ENCODE results near the gene ZNF831.

The ZNF831 gene

DNA sequence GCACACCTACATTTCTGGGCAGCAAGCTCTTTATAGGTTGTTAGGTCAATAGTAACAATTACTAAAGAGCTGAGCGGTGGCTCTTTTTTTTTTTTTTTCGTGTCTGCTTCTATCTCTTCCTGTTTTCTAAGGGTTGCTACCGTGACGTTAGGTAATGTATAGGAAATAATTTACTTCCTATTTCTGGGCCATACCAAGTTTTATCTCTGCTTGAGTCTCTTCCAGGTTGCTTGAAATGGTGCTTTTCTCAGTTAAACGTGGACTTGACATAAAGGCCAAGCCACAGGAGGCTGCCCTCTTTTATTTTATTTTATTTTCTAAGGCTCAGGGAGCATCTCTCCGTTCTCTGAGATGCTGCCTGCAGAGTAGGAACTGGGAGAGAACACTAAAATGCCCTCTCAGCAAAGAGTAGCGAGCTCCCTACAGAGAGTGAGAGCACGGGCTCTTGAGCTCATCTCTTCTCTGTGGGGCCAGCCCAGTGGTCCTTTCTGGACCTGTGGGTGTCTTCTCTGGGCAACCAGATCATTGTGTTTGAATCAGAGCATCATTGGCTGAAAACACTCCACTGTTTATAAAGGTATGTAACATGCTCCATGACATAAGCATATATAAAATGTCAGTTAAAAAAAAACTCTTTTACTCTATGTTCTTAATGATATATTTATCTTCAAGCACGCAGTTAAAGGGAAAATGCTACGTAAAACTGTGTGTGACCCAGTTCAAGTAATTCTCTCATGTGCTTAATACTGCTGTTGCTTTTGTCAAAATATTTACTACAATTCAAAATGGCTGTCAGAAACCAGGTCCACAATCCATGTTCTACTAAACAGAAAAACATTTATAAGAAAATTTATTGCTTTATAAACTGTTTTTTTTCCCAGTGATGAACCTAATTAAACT lies at the start of gene ZNF831:
ZNF831 (plus strand) TSS at position 191 of the 900 bp plus-strand sequence. CDS start 27,199 bp downstream, outside the sequence.
- DNase-seq (ENCODE audit: low read depth) = no peak

DNA sequence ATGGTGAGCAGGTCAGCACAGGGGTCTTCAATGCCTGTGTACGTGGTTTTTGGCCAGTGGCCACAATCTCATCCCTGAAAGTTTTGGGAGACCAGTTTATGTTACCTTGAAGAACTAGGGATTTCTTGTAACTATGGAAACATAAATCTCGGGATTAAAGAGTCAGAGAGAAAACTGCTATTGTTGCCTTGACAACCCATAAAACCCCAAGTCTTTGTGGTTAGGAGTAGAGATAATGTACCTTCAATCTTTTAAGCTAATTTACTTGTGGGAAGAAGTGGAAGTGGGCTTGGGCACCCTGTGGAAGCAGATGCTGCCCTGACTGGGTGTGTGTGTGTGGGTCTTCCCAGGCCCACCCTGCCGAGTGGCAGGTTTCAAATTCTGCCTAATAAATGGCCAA lies 46.1 kb upstream of the ZNF831 start:
- no peak for DNase-seq (ENCODE audit: low read depth)

DNA sequence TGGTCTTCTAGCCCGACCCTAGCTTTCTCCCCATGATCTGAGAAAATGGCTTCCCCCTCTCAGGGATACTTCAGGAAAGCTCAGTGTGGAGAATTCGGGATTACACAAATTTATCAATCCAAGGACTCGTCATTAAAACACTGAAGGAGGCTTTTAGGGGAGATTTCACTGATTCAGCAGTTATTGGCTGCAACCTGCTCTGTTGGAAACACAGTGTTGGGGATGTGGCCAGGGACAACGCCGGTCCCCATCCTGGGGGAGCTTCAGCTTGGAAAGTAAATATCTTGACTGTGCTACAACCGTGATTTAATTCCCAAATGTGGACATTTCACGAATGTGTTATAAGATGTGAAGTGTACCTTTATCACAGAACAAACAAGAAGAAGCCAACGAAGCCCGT lies 44.8 kb upstream of the ZNF831 start:
- no peak for DNase-seq (ENCODE audit: low read depth)

DNA sequence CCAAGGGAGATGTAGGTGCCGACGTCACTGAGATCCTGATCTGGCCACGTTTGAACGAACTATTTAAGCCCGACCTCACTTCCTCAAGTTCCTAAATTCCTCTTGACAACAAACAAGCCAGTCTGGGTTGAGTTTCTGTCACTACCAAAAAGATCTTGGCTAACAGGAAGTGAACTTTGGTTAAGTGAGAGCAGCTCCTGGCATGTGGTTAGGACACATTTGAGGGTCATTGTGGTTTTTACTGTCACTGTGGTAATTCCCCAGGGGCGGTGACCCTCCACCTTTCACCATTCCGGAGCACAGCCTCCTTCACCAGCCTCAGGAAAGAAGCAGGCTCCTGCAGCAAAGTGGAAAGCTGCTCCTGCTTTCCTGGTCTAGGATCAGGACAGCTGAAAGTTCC lies 43.1 kb upstream of the ZNF831 start:
- DNase-seq (ENCODE audit: low read depth) = no peak

DNA sequence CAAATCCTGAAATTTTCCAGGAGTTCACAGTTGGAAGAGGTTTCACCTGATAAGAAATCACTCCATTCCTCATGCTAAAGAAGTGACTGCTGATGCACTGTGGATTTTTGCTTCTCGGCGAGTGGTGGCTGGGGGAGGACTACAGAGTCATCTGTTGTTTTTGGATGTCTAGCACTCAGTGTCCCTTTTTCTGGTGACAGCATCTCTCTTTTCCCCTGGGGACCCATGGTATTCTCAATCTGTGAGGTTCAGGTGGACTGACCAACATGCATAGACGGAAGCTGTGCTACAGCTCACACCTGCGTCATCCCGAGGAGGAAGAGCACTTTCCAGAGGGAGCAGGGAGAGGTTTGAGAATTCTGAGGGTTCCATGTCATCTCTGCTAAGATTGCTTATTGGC lies 42.7 kb upstream of the ZNF831 start:
- DNase-seq (ENCODE audit: low read depth) = no peak

DNA sequence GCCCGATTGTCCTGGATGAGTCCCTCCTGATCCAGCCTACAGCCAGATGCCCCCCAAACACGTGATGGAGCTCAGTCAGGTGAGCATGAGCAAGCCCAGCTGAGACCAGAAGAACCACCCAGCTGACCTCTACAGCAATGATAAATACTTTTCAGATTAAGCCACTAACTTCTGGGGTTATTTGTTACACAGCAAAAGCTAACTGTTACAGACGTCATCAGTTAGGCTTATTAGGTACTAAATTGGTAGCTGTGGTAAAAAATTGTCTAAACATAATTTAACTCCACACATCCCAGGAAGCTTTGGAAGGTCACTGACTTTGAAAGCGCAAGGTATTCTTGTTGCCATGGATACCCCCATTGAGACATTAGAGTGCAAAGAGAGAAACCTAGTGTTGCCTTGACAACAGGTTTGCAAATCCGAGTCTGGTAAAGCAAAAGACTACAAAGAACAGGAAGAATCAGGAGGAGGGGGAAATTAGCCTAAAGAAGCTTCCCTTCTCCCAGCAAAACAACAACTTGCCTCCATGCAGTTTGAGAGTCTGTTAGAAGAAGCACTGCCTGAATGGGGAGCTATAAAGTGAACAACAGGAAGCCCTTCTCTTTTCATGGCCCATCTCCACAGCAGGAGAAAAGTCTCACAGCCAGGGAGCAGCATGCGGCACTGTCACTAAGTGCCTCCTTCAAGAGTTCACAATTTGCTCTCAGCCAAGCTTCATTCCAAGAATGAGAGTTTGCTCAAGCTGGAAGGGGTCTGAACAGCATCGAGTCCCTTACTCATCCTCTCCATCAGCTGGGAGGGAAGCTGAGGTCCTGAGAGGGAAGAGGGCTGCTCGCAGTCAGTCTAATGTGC lies 41.7 kb upstream of the ZNF831 start:
- DNase-seq (ENCODE audit: low read depth) = no peak

DNA sequence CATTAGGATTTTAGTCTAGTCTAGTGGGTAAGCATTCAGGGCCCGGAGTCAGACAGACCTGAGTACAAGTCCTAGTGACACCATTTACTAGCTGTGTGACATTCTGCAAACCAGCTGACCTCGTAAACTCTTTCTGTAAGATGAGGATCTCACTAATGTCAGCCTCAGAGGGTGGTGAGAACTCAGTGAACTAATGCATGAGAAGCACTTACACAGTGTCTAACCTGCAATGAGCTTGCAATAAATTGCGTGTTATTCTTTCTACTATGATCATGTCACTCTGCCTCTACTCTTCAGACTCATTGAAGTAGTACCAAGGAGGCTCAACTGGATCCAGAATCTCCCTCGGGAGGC lies 41.1 kb upstream of the ZNF831 start:
- DNase-seq (ENCODE audit: low read depth) = no peak

DNA sequence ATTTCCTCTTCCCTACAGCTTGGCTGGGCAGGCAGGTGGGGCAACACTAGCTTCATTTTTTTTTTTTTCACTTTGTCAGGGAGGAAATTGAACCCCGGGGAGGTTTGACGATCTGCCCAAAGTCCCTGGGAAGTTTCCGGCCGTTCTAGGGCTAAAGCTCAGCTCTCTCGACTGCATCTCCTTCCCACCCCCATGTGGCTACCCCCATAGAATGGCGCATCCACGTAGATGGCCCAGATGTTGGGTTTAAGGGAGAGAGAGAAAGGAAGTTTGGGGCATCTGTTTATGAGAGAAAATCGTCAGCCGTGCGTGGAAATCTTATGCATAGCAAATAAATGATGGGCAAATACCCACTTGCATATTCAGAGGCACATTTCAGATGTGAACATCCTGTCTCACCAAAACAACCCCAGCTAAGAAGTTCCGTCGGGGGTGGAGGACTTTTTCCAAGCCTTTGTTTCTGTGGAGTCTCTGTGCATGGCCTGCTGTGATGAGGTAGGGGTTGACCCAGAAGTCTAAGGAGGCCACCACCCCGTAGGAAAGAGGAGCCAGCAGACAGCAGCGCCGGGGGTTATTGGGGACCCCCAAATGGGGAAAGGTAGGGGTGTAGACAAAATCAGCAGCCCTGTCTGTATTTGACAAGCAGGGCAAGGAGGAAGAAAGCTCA lies 40.5 kb upstream of the ZNF831 start:
- peak; percentile 56 for DNase-seq (ENCODE audit: low read depth)

DNA sequence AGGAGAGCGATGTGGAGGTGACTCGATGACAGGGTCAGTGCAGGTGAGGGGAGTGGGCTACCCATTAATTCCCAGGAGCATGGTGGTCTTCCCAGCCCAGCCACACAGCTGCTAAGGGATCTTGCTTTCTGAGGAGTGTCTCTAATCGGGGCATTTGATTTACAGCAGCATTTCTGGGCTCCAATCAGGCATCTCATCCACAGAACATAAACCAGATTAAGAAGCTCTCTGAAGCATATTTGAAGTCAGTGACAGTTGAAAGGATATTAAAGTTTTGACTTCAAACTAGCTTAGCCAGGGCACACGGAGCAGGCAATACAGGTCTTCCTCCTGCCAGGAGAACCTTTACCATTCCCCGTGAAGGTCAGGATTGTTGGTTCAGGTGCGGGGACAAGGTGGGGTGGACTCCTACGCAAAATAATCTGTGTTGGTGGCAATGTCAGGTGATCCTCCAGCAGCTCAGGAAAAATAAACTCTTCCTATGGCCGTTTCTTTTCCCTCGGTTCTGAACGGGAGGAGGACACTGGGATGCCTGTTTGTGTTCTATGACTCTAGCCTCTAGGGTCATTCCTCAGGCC lies 39.9 kb upstream of the ZNF831 start:
- DNase-seq (ENCODE audit: low read depth) = no peak

DNA sequence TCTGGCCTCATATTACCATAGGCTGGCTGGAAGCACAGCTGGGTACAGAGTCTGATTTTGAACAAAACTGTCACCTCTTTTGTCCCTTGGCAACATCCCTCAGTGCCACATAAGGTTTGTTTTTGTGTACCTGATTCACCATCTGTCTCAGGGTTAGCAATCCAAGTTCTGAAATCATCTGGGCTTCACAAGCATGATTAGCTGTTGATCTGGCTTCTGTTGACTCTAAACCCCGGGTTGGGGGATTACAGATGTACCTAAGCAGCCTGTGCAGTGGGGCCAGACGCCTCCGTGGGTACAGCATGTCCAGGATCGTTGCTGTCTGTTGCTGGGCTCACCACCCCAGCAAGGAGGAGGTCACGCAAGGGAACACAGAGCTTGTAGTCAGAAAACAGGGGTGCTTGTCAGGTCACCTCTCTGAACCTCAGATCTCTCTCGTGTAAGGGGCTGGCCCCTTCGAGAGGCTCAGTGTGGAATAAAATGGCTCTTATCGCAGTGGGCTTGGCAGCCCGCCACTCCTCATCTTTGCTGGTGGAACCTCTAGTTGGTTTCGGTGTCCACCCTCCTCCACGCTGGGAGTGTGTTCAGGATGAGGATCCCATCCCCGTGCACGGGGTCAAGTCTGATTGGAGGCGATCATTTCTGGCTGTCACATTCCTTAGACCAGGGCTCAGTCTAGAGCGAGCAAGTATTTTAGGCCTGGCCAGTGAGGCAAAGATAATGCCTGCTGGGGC lies 39.2 kb upstream of the ZNF831 start:
- no peak for DNase-seq (ENCODE audit: low read depth)

DNA sequence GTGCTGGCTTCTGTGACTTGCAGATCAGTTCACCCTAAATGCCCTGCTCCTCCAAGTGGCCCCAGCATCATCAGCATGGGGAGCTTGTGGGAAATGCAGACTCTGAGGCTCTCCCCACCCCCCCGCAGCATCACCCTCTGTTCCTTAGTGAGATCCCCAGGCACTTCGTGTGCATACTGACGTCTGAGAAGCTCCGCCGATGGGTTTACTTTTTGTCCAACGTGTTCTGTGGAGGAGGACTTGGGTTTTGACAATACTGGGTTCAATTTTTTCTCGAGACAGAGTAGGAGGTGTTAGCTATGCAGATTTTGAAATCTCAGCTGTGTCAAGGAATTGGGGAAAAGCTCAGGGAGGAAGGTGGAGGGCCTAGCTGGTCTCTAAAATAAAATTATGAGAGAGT lies 38.3 kb upstream of the ZNF831 start:
- DNase-seq (ENCODE audit: low read depth) = no peak

DNA sequence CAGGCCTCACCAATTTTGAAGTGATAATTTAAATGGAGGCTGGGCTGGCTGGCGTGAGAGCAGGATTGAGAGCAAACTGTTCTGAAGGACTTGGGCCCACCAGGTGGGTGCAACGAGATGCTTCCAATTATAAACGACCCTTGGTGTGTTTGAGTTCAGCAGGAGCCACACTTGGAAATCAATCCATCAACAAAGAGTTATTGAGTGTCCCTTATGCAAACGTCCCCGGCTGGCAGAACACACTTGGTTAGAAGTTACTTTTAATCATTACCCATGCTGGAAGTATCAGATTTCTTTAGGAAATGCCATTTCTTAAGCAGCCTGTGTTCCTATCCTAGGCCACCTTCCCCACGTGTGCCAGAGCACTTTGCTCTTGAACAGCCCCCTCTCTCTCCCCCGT lies 37.8 kb upstream of the ZNF831 start:
- DNase-seq (ENCODE audit: low read depth) = no peak

DNA sequence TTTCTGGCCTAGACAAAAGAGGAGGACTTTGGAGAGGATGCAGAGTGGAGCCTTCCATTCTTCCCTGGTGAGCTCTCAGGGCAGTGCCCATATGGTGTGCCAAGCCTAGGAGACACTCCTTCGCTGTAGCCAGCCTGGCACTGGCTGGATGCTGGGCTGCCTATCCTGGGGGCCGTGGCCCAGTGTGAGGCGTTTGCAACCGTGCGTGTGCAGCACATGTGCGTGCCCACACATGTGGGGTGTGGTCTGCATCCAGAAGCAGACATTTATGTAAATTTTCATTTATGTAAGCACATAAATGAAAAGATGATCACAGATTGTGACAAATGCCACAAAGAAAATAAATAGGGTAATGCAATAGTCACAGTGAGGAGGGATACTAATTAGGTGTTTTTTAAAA lies 35.8 kb upstream of the ZNF831 start:
- no peak for DNase-seq (ENCODE audit: low read depth)

DNA sequence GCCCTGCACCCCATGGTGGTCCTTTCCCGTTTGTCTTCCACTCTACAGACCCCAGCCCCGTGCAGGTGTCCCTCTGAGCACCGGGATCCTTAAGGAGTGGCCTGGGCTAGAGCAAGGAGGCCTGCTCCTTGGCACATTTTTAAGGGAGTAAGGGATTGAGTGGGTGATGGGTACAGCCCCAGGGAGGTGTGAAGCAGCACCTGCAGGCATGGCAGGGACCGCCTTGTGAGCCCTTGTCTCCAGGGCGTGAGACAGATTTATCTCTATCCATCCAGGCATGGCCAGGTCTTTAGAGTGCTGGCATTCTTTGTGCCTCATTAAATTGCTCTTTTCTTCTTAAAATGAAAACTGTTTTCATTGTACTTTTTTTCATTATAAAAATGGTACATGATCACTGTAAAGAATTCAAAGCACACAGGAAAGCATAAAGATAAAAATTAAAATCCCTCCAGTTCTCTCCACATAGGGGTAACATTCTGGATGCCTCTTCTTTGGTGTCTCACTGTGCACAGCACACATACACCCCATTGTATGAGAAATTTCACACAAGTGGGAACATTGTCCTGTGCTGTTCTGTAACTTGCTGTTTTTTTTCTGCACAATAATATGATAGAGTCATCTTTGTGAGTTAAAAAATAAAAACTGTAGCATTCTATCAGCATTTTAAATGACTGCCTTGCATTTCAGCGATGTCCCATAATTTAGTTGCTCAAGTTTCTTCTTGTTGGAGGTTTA lies 31.9 kb upstream of the ZNF831 start:
- DNase-seq (ENCODE audit: low read depth) = no peak

DNA sequence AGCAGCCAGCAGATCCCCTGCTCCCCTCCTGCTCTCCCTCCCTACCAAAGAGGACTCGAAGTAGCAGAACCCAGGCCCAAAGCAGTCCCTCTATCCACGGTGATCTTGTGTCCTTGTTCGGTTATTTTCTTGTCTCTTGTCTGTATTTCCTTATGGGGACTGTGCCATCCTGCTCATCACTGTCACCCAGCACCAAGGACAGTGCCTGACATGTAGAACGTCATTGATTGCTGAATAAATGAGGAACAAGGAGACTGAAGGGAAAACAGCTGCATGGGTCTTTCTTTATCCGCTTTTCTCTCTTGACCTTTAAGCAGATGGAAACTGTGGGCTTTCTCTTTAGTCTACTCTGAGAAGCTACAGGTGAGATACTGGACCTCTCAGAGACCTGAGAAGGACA lies 29.4 kb upstream of the ZNF831 start:
- no peak for DNase-seq (ENCODE audit: low read depth)

DNA sequence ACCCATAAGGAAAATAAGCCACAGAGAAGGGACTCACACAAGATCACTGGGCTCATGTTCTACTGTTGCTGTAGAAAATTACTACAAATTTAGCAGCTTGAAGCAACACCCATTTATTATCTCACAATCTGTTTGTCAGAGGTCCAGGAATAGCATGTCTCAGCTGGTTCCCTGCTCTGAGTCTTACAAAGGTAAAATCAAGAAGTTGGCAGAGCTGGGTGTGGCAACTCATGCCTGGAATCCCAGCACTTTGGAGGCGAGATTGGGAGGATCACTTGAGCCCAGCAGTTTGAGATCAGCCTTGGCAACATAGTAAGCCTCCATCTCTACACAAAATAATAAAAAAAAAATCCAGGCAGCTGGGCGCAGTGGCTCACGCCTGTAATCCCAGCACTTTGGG lies 28.5 kb upstream of the ZNF831 start:
- no peak for DNase-seq (ENCODE audit: low read depth)

DNA sequence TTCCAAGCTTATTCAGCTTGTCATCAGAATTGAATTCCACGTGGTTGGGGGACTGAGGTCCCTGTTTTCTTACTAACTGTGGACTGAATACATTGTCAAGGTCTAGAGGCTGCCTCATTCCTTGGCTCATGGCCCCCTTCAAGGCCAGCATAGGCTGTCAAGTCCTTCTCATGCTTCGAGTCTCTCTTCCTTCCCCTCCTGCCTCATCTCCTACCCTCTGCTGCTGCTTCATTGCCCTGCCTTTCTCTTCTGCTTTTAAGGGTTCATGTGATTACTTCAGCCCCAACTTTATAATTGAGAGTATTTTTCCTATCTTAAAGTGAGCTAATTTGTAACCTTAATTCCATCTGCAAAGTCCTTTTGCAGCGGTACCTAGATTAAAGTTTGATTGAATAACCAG lies 27.6 kb upstream of the ZNF831 start:
- no peak for DNase-seq (ENCODE audit: low read depth)

DNA sequence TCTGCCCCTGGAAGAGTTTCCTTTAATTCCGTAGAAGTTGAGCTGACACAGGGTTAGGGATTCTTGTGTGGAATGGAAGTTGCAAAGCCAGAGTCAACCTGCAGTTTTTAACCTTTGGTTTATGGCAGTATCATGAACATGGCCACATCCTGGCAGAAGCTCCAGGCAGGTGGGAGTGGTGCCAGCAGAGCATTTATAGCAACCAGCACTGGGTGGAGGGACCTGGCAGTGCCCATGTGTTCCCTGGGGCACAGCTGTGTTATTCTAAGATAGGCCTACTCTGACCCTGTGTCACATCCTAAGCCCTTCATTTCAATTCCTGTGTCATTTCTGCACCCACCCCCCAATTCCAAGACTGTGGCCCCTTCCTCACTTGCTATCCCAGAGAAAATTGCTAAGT lies 26.1 kb upstream of the ZNF831 start:
- DNase-seq (ENCODE audit: low read depth) = no peak

DNA sequence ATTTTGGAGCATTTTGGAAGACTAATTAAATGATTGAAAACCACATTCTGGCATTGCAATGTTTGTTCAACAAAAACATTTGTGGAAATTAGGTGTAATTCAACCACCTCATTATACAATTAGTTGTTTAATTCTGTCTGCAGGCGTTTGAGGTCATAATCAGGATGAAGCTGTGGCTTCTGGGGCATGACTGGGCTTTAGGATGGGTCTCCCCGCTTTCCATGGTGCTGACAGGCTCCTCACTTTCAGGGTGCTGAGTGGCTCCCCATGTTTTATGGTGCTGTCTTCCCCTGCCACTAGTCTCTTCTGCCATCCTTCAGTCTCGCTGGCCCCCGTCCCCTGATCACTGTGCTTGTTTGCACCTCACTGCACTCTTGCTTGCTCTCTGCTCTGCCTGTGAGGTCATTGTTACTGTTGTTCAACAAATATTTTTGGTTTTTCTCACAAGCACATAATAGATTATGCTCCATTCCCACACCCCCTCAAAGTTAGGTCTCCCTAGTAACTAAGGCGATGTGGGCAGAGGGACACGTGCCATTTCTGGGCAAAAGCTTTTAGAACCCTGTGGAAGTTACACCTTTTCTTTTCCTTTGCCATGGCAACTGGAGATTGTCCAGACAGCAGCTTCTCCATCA lies 25.4 kb upstream of the ZNF831 start:
- no peak for DNase-seq (ENCODE audit: low read depth)

DNA sequence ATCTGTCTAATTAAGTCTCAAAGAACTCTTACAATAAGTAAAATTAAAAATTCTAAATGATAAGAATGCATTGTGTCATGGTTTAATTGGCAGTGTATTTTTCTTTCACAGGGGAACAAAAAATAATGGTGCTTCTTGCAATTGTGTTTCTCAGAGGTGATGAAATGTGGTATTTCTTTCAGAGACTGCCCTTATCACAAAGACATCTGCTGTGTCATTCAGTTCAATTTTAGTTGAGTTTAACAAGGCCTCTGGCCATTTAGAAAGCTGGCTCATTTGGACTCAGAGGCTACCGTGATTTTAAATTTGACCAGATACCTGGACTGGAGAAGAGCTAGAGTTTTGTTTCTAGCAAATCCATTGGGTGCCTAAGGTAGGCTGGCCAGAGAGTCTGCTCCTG lies 23.6 kb upstream of the ZNF831 start:
- no peak for DNase-seq (ENCODE audit: low read depth)
